Activated CD4-positive, alpha-beta T cell treated with anti-CD3 and anti-CD28 coated beads, Interleukin-2, amount 50 U/mL, for 24 hours (primary cell): Measurements from ENCODE around the gene POU2AF1.

ENCODE experiments used
- DNase-seq, 2 donors: peaks; one replicate each; pipeline ENCODE4 v3.0.0-alpha.2; 2020; ENCODE audit warnings: low read depth in 1 of 2, low spot score in 1 of 2

Gene POU2AF1

DNA sequence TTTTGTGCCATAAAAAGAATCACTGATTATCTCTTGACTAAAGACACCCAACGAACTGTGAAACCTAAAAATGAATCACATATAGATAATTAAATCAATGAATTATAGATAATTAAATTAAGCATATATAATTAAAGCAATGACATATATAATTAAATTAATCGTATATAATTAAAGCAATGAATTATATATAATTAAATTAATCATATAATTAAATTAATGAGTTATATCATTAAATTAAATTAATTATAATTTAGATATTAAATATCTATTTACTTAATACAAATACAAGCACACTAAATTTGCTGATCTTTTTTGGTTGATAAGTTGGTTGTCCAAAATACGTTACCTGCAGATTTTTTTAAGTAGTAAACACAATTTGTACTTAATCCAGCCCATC is 30.9 kb downstream of the POU2AF1 start:
- DNase-seq, result no peak

DNA sequence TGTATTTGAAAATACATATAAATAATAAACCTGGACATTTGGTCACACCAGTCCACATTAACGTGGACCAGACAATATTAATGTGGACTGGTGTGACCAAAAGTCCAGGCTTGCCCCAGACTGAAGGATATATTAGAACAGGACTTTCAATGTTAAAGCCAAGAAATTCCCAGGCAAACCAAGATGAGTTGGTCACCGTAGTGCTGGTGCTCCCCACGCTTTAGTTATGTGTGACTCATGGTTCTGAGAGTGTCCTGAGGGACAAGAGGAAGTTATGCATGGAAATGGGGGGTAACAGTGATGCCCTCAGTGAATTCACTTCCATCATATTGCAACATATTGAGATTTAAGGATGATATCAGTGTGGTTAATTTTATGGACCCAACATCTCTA is 31.4 kb downstream of the POU2AF1 start:
- DNase-seq, result no peak

DNA sequence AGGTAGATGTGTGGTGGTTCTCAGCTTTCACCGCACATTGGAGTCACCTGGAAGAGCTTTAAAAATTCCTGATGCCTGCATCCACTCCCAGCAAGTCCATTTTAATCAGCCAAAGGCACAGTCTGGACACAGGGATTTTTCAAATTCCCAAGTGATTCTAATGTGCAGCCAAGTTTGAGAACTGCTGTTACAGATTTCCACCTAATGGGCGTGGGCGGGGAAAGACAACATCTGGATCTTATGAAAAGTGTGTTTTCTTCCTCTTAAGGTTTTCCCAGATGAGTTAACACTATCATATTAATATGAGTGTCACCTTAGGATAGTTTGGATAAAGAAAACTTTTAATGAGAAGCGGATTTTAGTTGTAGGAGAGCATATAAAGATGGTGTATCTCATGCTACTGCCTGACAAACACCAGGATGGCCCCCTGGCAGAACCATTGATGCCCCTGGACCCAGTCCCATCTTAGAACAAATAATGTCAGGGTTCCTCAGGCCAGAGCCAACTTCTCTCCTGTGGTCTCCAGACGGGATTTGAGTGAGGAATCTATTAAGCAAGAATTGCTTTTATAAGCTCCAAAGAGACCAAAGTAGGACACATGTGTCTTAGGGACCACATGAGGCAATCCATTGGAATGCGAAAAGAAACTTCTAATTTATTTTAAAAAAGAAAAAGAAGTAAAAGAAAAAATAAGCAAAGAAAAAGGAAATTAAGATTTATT is 31.9 kb downstream of the POU2AF1 start:
- no peak for DNase-seq

DNA sequence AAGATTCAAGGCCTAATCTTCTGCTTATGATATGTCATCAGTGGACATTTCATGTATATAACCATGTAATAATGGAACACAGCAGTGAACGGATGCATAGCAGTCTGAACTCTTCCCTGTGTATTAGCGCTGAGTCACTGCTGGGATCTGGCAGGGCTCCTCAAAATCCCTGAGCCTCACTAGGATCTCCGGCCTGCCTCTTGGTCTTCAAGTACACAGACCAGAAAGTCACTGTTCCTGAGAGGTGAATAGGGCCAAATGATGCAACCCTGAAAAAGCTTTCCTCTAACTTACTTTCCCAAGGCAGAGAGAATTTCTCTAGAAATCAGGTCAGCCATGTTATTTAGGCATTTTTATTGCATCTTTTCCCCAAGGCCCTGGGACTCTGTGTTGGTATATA is 35.0 kb downstream of the POU2AF1 start:
- DNase-seq, result no peak

DNA sequence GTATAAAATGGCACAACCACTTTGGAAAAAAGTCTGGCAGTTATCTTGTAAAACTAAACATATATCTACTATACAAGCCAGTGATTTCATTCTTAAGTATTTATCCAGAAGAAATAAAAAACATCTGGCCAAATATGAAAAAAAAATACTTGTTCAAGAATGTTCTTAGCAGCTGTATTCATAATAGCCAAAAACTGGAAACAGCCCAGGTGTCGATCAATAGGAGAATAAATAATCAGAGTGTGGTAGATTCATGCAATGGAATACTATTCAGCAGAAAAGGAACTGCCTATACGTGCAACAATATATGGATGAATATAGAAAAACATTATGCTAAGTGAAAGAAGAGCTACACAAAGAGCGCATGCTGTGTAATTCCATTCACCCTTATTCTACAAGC is 36.7 kb downstream of the POU2AF1 start:
- DNase-seq, result no peak

DNA sequence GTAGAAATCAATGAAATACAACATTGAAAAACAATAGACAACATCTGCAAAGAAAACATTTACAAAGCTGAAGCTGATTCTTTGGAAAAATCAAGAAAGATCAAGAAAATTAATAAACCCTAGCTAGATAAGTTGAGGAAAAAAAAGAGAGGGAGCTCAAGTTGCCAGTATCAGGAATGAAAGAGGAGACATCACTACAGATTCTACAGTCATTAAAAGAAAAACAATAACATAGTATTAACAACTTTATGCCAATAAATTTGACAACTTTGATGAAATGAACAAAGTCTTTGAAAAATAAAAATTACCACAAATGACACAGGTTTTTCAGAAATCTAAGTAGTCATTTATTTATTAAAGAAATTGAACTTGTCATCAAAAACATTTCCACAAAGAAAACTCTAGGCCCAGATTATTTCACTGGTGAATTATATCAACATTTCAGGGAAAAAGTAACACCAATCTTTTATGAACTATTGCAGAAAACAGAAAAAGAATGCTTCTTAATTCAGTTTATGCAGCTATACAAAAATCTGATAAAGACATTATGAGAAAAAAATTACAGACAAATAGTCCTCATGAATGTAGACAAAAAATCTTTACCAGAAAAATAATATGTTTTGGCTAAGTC is 39.2 kb downstream of the POU2AF1 start:
- no peak for DNase-seq

DNA sequence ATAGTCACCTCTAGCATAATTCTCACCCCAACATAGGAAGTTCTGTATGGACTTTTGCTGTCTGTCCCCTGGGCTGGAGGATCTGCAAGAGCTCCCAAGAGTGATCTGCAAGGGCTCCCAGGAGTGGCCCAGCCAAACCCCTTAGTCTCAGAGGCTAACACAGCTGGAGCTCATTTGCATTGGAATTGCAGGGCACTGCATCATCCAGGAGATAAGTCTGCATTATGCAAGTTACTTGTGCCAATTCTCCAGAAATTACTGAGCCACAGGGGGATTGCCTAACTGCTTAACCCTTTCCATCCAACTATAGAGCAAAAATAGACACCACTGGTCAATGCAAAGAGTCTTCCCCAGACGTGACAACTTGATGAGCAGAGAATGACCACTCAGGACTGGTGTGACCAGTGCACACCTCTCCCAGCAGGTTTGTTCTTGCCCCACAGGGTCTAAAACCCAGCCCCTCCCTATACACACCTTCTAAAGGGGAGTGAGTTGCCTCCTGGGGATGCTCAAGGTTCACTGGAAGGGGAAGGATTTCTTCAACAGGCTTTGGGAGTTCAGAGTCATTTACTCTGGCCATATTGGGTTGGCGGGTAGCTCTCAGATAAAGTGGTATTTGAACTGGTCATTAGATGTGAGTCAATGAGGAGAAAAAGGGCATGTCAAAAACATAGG is 42.4 kb downstream of the POU2AF1 start:
- DNase-seq, result no peak

DNA sequence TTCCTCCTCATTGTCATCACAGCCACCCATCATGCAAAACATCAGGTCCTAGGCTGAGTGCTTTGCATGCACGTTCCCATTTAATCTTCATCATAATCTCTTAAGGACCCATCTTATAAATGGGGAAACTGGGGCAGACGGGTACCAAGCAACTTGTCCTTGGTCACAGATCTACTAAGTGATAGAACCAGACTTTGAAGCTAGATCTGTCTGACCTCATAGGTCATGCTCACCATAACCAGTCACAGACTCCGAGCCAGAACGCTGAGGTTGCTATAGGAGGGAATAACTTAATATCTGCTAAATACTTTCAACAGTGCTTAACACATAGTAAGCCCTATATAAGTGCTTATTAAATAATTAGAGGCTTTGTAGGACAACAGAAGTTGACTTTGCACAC is 43.0 kb downstream of the POU2AF1 start:
- no peak for DNase-seq

DNA sequence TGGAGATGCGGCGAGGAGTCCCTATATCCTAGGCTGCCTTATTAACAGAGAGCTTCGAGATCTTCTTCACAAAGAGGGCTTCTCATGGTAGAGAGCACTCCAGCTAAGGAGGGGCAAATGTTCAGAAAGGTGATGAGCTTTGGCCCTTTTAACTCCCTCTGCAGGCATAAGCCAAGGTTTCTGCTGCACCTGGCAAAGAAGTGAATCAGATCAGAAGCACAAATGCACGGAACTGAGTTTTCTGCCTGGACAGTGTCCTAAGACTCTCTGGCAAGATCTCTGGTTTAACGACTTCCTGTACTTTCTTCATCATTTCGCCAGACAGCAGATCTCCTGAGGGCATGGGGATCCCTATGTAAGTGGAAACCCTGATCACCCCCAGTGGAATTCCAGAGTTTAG is 43.5 kb downstream of the POU2AF1 start:
- no peak for DNase-seq

DNA sequence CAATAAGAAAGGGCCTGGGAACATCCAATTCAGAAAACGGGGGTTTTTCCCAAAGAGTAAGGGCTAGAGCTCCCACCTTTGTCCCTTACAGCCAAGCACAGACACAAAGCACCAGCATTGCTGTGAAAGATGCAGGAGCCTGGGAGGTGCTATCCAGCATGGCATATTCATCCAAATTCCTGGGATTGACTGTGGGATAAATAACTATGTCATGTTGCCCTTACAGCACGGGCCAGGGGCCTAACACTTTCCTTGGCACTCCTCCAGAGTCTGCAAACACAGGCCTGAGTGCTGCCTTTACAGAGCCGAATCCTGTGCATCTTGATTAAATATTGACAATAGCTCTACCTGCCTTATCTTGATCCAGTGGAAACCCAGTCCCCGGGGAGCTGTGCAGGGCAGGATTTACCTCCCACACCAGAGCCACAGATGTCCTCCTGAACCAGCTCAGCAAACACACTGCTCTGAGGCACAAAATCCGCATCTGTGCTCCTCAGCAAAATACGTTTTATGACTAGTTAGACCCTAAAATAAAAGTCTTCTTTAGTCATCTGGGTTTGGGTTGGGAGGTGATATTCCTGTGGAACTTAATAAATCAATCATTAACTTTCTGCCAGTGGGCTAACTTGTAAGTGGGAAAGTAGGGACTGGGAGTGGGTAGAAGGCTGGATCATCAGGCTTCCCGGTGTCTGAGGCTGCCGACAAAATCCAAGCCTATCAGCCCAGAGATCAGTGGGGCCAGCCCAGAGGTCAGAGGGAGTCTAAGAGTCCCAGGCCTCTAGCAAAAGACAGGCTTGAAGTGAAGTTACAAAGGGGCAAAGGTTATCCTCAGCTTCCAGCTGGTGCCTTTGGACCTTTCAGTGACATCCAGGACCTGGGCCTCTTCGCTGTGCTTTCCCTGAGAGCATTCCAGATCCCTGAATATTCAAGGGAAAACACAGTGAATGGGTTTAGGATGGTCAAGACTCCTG is 44.3 kb downstream of the POU2AF1 start:
- no peak for DNase-seq

DNA sequence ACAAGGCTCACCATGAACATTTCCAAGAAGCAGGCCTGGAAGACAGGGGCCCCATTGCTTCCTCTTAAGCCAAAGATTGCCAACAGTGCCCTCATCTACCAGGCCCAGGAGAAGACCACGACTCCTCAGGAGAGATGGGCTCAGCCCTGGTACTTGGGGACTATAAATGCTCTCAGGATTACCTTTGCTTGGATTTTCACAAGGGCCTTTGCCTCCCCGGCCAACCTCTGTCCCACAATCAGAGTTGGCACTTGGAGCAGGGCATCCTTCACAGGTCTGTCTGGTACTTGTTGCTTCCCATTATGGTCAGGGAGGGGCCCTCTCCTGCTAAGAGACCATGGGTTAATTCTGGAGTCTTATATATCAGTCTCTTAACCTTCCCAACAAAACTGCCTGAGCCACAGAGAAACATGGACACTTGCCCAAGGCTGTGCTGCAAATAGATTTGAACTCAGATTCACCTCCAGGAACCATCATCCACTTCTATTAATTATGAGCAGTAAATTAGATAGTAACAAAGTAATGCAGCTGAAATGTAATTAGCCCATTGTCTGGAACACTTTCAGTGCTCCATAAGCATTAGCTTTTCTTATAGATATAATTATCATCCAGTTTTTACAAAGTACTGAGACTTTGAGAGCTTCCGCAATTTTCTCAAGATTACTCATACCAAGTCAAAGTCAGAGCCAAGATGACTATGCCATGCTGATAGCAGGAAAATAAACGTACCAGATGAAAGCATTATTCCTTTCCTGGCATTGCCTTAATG is 47.2 kb downstream of the POU2AF1 start:
- no peak for DNase-seq

DNA sequence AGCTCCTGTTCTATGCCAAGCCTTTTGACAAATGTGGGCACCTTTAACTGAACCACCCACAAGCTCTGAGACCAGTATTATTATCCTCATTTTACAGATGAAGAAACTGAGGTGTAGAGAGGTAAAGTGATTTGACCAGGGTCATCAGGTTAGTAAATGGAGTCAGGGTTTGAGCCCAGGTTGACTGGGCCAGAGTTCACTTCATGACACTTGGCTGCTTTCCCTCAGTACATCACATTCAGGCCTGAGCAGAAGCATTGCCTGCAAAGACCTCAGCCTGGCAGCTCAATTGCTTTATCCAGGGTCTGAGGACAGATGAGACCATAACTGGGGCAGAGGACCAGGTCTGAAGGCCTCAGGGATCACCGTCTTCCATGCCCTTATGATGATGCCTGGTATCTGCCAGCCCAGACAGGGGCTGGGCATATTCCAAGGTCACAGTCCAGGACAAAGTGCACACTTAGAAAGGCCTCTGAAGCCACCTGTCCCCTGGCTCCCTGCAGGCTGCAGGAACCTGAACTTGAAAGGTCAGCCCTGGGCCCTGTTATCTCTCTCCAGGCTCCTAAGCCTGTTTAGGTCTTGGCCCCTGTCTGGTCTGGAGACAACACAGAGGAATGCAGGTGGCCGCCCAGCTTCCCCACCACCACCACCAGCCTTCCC is 48.7 kb downstream of the POU2AF1 start:
- no peak for DNase-seq

DNA sequence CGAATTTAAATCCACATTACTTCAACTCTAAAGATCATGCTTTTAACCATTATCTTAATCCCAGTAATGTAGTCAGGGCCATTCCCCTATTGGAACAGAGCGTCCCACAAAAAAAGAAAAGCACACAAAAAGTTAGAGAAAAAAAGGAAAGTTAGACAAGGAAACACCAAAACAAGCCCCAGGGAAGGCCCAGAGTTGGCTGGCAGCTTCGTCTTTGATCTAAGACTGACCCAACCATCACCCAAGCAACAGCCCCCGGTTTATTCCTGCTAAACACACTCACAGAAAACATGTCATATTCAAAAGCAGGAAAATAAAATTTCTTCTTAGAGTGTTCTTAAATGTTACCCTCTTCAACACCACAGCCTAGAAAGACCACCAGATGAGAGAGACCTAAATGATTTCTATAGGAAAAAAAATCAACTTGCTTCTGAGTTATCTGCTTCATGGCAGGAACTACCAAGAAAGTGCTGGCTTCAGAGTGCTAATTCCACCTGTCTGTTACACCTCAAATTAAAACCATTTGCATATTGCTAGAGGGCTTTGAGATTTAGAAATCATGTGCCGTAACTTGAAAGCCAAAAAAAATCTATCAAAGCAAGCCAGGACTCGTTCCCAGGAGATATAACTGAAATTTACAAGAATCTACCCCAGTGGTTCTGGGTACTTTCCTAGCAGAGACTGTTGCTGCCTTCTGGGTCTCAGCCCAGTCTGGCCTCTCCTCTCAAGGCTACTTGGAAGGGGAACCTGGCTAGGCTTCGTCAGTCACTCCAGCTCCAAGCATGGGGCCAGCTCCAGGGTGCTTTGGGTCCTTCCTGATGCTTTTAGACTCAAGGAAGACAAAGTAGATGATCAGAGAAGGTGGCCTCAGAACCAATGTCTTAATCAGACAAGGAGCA is 49.5 kb downstream of the POU2AF1 start:
- DNase-seq, result no peak

DNA sequence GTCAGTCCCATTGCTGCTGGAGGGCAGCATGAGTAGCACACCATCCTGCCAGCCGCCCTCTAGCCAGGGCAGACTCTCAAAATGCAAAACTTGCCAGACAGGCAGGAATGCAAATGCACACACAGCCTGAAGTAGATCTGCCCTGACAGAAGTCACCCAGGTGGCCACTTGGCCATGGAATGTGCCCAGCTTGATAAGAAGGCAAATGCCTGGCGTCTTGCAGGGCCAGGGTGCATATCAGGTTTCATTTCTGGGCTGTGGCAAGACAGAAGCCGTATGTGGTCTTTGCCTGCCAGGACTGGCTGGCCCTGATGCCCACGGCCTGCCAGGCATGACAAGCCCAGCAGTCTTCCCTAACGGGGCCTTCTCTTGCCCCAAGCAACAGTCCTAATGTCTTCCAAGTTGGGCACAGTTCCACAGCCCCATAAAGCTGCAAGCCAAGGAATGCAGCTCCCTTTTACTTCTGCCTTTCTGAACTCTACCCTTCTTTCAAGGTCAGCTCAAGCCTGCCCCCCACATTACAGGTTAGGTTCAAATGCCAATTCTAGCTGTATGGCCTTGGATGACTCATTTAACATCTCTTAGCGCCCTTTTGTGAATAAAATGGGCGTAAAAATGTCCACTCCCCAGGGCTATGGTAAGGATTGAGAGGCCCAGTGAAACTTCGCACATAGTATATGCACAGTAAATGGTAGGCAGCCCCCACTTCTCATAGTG is 51.0 kb downstream of the POU2AF1 start:
- no peak for DNase-seq

DNA sequence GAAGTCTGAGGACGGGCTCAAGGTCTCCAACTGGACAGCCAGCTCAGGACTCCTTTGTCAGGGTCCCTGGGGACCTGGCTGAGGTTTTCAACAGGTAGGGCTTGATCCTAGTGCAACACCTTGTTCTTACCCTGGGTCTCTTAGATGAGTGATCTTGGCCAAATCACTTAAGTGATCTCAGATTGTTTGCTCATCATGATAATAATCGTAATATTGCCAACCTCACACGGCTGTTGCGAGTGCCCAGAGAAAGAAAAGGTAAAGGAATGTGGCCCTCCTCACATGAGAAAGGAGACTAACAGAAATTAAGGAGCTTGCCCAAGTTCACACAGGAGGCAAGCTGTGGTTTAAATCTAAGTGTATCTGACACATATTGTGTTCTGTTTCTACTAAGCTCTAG is 52.3 kb downstream of the POU2AF1 start:
- no peak for DNase-seq

DNA sequence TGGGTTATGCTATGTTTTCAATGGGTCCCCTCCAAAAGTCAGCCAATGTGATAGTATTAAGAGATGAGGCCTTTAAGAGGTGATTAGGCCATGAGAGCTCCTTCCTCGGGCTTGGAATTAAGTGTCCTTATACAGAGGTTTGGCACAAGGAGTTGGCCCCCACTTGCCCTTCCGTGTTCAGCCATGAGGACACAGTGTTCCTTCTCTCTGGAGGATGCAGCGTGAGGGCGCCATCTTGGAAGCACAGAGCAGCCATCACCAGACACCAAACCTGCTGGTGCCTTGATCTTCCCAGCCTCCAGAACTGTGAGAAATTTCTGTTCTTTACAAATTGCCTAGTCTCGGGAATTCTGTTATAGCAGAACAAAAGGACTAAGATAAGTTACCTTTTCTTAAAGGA is 53.8 kb downstream of the POU2AF1 start:
- DNase-seq, result no peak

DNA sequence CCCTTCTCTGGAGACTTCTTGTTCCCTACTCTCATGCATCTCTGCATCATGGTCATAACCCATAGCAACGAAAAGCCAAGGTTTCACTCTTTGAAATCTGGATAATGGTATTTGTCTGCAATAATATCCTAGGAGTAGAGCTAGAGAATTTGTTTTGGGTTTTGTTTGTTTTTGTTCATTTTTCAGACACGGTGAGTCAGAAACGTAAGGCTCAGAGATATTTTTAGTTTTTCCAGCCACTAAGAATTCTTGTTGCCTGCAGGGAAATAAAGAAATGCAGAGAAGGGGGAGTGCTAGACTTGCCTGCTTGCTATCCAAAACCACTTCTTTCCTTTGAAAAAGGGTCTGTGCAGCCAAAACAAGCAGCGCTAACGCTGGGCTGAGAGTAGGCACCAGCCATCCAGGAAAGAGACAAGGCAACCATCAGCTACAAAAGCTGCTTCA is 54.8 kb downstream of the POU2AF1 start:
- no peak for DNase-seq

DNA sequence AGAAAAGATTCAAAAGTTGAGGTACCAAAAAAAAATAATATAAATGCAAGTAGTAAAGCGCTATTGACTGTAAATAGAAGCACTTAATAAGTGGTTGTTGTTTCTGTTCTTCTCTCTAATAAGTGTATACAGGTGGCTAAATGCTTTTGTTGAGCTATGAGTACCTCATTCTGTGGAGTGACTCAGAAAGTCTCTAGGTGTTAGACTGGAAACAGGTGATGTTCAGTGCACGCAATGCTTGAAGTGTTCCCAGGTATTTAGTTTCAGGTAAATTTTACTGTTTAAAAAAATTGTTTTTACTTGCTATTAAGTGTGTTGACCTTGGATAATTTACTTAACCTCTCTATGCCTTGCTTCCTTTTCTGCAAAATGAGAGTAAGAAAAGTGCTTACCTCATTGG is 56.5 kb downstream of the POU2AF1 start:
- DNase-seq, result no peak
